NCI-H187 (cell line): ENCODE results near the gene GIMAP8.
"Not testable (repeated sequence)": the region's sequence is repeated elsewhere in the genome, so short reads cannot be mapped to it uniquely, and the experiment has no call there.

Experiments
- DNase-seq, 2 experiments: peaks; one replicate each; lab custom pipeline; 2025; lab: John Stamatoyannopoulos, UW

The GIMAP8 gene

DNA sequence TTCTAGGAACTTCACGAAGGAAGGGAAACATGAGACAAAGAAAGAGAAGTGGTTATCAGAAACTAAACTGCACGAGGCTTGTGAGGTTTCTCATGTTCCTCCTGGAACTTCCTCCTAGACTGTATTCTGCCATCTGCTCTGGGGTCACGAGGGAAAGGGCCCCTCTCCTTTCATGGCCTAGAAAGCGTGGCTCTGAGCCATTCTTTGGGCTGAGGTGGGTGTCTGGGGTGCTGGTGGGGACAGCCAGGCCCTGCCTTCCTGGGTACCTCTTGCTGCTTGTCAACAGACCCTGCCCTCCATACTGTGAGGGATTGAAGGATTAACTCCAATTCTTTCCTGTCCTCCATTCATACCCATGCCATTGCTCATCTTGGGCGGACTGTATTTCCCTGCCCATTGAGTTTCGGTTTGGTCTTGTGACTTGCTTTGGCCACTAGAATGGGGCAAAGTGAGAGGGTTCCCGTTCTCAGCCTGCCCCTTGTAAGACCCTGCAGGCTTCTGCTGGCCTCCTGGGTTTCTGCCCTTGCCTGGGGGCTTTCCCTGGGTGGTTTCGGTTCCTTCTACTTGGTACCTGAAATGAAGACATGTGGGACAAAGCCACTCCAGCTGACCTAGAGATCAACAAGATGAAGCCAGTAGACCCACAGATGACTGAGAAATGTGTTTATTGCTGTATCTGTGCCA is 14.9 kb upstream of the GIMAP8 start:
- DNase-seq = no peak

DNA sequence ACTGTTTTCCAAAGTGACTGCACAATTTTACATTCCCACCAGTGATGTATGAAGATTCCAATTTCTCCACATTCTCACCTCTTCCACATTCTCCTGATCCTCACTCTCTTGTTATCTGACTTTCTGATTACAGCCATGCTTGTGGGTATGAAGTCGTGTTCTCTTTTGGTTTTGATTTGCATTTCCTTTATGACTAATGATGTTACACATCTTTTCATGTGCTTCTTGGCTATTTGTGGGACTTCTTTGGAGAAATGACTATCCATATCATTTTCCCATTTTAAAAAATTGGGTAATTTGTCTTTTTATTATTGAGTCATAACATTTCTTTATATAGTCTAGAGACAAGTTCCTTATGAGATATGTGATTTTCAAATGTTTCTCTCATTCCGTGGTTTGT is 10.5 kb upstream of the GIMAP8 start:
- no peak for DNase-seq

DNA sequence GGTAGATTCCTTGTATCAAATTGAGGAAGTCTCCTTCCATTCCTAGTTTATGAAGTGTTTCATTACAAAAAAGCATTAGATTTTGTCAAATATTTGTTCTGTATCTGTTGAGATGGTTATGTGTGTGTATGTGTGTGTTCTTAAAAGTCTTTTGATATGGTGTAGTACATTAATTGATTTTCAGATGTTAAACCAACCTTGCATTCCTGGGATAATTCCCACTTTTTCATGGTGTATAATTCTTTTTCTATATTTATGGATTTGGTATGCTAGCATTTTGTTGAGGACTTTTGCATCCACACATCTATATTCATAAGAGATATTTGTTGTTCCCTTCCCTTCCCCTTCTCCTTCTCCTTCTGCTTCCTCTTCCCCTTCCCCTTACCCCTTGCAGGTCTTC is 8.9 kb upstream of the GIMAP8 start:
- DNase-seq = no peak

DNA sequence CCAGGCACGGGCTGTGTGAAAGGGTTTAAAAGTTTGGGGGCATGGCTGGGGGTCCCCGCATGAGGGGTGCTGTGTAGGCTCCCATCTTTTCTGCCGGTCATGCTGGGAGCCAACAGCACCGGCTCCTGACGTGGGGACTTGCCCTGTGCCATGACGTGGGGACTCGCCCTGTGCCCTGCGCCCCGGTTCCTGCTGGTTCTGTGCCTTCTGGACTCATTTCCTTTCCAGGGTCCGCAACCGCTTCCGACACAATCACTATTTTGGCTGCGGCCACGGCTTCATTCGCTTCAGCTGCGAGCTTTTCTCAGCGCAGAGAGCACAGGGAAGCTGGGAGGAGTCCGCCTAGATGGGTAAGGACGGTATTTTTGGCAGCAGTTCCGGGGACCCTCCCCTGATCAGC is 7.6 kb upstream of the GIMAP8 start:
- no peak for DNase-seq

DNA sequence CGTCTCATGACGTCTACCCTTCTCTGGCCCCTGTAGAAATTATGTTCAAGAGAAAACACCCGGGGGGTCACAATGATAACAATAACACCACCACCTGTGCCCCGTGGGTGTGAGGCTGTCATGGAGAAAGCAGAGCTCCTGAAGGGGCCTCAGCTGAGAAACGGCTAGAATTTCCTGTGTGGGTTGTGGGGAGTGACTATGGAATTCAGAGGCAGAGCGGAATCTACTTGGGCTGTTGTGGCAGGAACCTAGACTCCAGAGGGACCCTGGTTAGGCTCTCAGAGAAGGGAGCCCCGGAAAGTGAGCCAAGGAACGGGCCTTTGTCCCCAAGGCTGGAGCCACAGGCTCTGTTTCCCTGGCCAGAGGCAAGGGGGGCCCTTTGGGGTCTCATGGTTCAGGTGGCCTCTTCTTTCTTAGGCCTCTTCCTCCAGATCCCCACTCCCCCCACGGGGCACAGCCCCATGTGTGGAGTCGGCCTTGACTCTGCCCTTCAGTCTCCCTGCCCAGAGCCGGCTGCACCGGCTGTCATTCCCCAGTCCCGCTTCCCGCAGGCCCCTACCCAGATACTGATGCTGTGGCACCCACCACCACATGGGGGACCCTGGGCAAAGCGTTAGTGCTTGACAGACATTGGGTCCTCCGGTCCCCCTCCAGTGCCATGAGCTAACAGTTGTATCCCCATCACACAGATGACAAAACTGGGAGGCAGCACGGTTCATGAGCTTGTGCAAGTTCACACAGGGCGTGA is 6.5 kb upstream of the GIMAP8 start:
- DNase-seq = no peak

DNA sequence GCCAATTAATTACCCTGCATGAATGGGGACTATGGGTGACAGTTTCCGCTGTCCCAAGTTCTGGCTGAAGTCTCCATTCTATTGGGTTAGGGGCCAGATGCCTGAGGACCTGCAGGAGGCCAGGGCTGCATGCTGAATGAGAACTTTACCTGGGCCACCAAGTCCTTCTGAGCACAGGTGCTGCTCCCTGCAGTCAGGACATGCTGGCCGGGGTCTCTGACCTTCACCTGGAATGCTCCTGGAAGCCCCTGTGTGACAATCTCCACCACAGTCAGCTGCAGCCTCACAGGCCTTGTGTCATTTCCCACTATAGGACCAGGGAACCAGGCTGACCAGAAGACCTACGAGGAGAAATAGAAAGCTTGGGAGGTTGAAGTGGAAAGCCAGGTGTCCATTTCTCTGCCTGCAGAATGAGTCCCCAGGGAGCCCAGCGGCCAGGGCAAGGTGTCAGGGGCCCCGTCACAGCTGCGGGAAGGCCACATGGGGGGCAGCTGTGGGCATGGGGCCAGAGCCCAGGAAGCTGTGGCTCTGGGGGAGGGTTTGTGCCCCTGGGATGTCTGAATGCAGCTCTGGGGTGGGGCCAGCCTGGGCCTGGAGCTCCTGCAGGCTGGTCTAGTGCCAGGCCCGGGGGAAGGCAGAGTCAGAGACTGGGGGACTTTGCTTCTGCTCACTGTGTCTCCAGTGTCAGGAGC is 5.6 kb upstream of the GIMAP8 start:
- no peak for DNase-seq

DNA sequence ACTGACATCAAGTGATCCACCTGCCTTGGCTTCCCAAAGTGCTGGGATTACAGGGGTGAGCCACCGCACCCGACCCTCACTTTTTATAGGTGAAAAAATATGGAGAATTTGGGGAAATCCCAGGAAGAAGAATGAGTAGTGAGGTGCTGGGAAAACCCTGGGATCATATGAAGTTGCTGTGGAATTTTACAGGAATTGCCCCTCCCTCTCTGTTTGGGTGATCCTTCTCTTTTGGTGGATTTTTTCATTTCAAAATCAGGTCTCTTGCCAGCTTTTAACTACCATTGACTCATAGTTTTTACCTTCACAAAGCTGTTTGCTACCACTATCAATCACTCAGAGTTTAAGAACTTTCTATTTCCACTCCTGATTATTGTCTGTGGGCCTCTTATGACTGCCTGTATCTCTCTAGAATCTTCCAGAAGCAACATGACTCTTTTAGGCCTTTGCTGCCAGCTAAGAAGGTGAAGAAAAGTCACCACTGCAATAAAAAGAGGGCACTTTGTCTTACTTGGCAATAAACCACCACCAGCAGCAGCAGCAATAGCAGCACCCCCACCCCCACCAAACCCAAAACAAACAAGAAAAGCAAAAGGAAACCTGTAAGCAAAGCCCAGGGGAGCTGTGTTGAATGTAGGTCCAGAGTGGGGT is 4.0 kb upstream of the GIMAP8 start:
- DNase-seq = no peak

DNA sequence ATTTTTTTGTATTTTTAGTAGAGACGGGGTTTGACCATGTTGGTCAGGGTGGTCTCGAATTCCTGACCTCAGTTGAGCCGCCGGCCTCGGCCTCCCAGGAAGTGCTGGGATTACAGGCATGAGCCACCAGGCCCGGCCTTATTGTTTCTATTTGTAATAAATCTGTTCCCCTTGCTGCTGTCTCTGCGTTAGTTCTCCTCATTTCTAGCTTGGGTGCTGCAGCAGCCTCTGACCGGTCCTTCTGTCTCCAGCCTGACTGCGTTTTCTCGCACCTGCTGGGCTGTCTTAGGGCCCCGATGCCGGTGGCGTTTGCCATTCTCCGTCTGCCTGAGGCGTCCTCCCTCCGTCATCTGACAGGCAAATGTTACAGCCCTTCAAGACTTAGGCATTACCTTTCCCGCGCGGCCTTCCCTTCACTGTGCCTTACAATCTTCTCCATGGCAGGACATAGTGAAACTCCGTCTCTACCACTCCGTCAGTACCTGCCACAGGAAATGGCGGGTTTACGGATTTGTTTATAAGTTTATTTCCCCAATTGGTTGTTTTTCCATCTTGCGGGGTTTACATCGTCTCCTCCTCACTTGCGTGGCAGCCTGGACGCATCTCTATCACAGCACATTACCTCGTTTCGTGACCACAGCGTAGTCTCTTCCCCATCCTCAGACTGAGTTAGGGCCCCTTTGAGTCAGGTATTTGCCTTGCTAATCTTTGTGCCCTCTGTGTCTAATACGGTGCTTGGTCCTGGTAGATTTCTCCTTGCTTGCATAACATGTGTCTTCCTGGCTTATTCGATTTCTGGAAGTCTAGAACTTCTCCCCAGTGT is 2.3 kb upstream of the GIMAP8 start:
- DNase-seq = no peak

DNA sequence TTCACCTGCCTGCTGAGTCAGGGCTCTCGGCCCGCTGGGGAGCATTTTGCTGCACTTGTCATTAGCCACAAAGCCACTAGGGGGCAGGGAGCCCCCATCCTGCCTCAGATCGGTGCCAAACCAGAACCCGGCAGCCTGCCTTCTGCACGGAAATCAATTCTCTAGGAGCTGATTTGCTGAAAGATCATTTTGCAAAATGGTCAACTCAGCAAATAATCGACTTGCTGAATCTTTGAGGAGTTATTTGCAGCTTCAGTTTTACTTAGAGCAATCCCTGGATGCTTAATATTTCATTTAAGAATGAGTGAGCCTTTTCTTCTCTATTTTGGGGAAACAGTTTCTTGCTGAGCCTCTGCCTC is 1.7 kb upstream of the GIMAP8 start:
- DNase-seq = peak; percentile 26 to 39

DNA sequence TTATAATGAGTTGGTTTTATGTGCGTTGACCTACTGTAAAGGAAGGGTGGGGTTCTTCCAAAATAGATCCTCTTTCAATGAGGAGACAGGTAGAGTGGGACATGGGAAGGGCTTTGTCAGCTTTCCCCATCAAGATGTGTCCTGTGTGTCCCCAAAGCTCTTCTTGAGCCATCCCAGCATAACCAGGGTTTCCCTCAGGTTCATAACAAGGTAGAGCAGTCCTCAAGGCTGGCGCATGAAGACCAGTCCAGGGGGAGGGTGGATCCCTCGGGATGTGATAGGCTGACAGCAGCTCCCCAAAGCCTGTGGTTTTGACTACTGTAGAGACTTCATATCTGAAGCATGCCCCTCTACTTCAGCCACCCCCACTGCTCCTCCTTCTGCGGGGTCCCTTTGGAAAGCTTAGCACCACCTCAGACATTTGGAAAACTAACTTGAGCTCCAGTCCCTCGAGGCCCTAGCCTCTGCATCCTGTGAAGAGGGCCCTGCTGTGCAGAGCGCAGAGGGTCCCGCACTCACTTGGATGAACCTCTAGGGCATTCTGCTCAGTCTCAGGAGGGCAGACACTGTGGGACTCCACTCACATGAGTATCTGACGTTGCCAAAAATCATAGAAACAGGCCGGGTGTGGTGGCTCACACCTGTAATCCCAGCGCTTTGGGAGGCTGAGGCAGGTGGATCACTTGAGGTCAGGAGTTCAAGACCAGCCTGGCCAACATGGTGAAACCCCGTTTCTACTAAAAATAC is 1.1 kb upstream of the GIMAP8 start:
- no peak for DNase-seq

DNA sequence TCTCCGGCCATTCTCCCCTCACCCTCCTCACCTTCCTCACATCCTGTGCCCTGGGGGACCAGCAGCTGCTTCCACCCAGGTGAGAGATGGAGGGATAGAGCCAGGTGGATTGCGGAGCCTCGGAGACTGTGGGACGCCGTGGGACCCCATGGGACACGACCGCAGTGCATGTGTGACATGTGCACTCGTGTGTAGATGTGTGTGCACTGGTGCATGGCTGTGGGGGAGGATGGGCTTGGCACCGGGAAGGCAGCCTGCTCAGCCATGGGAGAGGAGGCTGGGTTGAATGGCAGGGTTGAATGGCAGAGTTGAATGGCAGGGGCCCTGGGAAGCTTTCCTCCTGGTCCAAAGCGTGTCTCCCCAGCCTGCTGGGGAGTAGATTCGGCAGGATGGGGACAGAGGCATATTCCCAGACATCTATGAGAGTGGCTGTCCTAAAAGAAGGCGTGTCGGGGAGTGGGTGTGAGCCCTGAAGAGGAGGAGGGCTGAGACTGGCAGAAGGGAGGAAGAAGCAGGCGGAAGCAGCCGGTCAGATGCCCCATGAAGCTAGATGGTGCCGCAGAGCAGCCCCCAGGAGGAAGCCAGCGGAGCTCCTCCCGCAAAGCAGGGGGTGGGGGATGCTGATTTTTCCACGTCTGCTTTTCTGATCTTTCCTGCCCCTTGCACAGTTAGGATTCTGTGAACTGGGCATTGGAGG is 815 bp downstream of the GIMAP8 start:
- DNase-seq = no peak

DNA sequence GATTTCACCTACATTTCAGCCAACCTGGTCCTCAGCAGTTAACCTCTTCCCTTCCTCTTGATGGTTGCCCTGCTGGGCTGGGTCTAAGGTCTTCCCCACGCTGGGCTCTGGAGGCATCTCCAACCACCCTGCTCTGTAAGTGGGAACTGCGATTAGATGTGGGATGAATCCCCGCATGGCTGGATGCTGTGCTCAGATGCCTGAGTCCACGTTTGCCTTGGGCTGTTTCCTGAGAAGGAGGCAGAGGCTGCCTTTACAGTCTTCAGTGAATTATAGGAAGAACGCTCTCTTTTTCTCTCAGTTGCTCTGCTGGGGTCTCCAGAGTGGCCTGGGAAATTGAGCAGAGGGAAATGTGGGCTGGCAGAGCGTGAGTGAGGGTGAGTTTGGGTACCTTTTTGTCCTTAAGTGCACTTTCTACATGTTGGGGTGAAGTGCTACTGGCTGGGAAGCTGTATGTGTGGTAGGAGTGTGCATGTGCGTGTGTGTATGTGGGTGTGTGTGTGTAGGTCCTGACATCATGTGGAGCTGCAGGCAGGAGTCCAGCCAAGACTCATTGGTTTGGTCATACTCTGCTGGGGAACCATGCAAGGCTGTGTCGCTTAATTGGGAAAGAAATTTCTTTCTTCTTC is 1.5 kb downstream of the GIMAP8 start:
- DNase-seq = no peak

DNA sequence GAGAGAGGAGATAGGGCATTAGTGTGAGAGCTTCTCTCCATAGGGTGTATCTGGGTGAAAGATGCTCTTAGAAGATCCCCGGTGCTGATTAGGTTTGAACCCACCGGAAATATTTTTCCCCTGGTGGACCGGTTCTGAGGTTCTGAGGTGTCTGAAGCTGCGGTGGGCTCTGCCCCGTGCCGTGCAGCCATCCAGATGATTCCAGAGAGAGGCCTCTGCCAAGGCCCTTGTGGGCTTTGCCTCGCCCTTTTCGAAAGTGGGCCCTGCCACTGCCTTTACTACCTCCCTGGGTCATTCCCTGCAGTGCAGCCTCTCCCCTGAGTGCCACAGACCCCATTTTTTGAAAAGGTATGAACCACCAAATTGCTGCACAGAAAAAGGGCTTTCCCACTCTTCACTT is 2.8 kb downstream of the GIMAP8 start:
- DNase-seq = no peak

DNA sequence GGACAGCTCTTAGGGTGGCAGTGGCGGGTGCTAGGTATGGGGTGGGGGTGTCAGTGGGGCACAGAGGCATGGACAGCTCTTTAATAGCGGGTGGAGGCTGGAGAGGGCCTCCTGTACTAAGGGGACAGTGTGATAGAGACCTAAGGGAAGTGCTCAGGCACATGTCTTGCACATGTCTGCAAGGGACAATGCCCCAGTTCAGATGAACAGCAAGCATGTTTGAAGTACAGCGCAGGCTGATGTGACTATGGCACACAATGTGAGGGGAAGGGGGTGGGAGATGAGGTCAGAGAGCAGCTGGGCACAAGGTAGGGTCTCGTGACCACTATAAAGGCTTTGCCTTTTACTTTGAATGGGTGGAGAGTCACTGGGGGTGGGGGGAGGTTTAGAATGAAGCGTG is 3.5 kb downstream of the GIMAP8 start:
- DNase-seq = no peak

DNA sequence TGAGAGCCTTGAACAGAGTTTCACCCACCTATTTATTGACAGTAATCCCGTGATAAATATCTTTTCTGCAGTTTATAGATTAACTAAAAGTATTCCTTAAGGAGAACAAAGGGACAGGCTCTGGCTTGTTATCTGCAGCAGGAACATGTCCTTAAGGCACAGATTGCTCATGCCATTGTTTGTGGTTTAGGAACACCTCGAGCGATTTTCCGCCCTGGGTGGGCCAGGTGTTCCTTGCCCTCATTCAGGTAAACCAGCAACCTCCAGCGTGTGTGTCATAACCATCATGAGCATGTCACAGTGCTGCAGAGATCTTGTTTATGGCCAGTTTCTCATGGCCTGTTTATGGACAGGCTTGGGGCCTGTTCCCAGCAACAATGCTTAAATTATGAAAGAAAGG is 6.6 kb downstream of the GIMAP8 start:
- DNase-seq = not testable (repeated sequence)

DNA sequence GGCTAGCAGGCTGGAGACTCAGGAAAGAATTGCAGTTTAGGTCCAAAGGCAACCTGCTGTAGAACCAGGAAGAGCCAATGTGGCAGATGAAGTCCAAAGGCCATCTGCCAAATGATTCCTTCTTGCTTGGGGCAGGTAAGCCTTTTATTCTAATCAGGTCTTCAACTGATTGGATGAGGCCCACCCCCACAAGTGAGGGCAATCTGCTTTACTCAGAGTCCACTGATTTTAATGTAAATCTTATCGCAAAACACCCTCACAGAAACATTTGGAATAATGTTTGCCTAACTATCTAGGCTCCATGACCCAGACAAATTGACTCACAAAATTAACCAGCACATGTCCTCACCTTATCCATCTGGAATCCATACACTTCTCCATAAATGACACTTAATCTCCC is 7.8 kb downstream of the GIMAP8 start:
- DNase-seq = no peak

DNA sequence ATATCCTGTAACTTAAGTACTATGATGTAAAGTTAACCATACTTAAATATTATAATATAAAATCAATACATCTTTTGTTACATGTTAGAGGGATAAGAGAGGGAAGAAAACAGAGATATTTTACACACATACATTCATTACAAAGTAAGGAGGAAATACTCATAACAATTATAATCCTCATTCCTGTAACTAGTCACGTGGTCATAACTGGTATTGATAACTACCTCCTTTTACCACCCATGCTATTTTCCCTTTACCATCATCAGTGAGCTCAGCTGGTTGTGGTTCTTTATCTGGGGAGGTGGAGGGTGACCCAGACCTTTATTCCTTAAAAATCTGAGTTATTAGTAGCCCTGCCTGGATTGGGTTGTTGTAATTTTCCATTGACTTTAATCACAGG is 8.3 kb downstream of the GIMAP8 start:
- DNase-seq = no peak

DNA sequence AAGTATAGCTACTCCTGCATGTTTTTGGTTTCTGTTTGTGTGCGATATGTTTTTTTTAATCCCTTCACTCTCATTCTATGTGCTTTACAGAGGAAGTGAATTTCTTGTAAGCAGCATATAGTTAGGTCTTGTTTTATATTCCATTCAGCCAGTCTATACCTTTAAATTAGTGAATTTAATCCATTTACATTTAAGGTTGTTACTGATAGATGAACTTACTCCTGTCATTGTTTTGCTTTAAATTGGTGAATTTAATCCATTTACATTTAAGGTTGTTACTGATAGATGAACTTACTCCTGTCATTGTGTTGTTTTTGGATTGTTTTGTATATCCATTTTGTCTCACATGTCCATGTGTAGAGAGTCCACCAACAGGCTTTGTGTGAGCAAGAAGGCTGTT is 11.1 kb downstream of the GIMAP8 start:
- DNase-seq = no peak

DNA sequence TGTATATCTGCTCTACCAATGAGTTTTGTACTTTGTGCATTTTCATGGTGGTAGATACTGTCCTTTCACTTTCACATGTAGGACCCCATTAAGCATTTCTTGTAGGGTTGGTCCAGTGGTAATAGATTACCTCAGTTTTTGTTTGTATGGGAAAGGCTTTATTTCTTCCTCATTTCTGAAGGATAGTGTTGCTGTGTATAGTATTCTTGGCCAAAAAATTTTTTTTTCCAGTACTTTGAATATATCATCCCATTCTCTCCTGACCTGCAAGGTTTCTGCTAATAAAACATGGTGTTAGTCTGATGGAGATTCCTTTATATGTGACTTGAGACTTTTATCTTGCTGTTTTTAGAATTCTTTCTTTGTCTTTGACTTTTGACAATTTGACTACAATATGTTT is 12.0 kb downstream of the GIMAP8 start:
- no peak for DNase-seq

DNA sequence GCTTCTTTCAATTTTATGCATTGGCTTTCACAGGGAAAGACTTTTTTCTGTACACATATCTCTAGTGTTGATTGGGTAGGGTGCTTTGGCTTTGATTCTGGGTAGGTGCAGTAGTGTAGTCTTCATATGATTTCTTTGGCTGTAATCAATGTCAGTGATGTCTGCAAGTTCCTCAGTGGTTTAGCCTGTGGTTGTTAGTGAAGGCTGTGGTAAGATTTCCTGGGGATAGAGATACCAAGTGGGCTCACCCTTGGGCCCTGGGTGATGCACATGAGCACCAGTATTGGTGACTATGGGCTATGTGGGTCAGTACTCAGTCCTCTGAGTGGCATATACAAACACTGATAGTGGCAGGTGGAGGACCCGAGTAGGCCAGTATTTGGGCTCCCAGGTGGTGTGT is 13.0 kb downstream of the GIMAP8 start:
- no peak for DNase-seq
